Naive thymus-derived CD4-positive, alpha-beta T cell (primary cell): Measurements from ENCODE around the gene PAIP1. TPM values are rescaled to one million over a fixed set of nuclear protein-coding genes. Genes with fewer than 3 reads are reported as not detected.
"Not testable (repeated sequence)": the region's sequence is repeated elsewhere in the genome, so short reads cannot be mapped to it uniquely, and the experiment has no call there.

Experiments used
- ATAC-seq: fragments of 150-1000 bp; cut with Tn5 transposase; 2 replicates; pipeline ENCODE4 v1.10.0; 2021; ENCODE audit warnings: mild to moderate bottlenecking, moderate library complexity
- CTCF ChIA-PET: fragments of 350-600 bp; sonication (Branson Sonifier 250); formaldehyde crosslinking; loops from one replicate; lab custom pipeline; 2021; ENCODE audit warnings: antibody characterized with exemption; lab: Charles Lee
- POLR2A ChIA-PET: fragments of 350-600 bp; sonication (Branson Sonifier 250); formaldehyde crosslinking; loops from one replicate; lab custom pipeline; 2021; ENCODE audit warnings: antibody characterized with exemption, inconsistent platforms; lab: Charles Lee
- DNase-seq, 9 donors: peaks; one replicate each; pipeline versions ENCODE4 v3.0.0 to v3.0.0-alpha.2; 2020 to 2022; ENCODE audit warnings: mixed read lengths in 1 of 9
- H3K27ac ChIP-seq: one replicate; pipeline ENCODE4 v1.7.0; 2013; ENCODE audit warnings: mild to moderate bottlenecking, low read depth, low read length, moderate library complexity
- H3K27me3 ChIP-seq, 2 donors: one replicate each; pipeline ENCODE4 v1.7.0; 2013; ENCODE audit warnings: low read length in 2 of 2, mild to moderate bottlenecking in 2 of 2, moderate library complexity in 2 of 2; ENCODE audit not compliant: control insufficient read depth in 2 of 2, insufficient read depth in 2 of 2
- H3K36me3 ChIP-seq, 3 experiments: 1 replicate in 2 of 3; 2 replicates in 1 of 3; pipeline ENCODE4 v1.7.0; 2013; ENCODE audit warnings: low read length in 3 of 3, mild to moderate bottlenecking in 3 of 3, moderate library complexity in 1 of 3; ENCODE audit not compliant: insufficient read depth in 3 of 3, control insufficient read depth in 2 of 3
- H3K4me1 ChIP-seq, 2 donors: one replicate each; pipeline ENCODE4 v1.7.0; 2013; ENCODE audit warnings: low read length in 2 of 2, mild to moderate bottlenecking in 2 of 2, moderate library complexity in 1 of 2; ENCODE audit not compliant: control insufficient read depth in 2 of 2, insufficient read depth in 2 of 2
- H3K4me3 ChIP-seq: 2 replicates; pipeline ENCODE4 v1.7.0; 2013; ENCODE audit warnings: mild to moderate bottlenecking, low read length
- H3K9me3 ChIP-seq, 3 experiments: 1 replicate in 2 of 3; 2 replicates in 1 of 3; pipeline ENCODE4 v1.7.0; 2013; ENCODE audit warnings: low read length in 3 of 3; ENCODE audit not compliant: control insufficient read depth in 2 of 3
- H3K27ac Mint-ChIP-seq, 9 donors: one replicate each; pipeline ENCODE4 v1.8.0; 2020 to 2022; ENCODE audit warnings: mixed read lengths in 9 of 9, mild to moderate bottlenecking in 8 of 9, moderate library complexity in 5 of 9, inconsistent platforms in 2 of 9
- H3K27me3 Mint-ChIP-seq, 5 donors: one replicate each; pipeline ENCODE4 v1.8.0; 2021 to 2022; ENCODE audit warnings: mixed read lengths in 5 of 5, mild to moderate bottlenecking in 1 of 5
- H3K36me3 Mint-ChIP-seq, 5 donors: one replicate each; pipeline ENCODE4 v1.8.0; 2020 to 2022; ENCODE audit warnings: mixed read lengths in 5 of 5, mild to moderate bottlenecking in 3 of 5, inconsistent platforms in 1 of 5
- H3K4me1 Mint-ChIP-seq, 7 donors: one replicate each; pipeline ENCODE4 v1.8.0; 2020 to 2022; ENCODE audit warnings: mixed read lengths in 7 of 7, mild to moderate bottlenecking in 3 of 7, inconsistent platforms in 1 of 7
- H3K4me3 Mint-ChIP-seq, 10 donors: one replicate each; pipeline ENCODE4 v1.8.0; 2020 to 2022; ENCODE audit warnings: mild to moderate bottlenecking in 10 of 10, mixed read lengths in 10 of 10, moderate library complexity in 6 of 10, inconsistent platforms in 2 of 10
- H3K9me3 Mint-ChIP-seq, 11 donors: one replicate each; pipeline ENCODE4 v1.8.0; 2020 to 2022; ENCODE audit warnings: mixed read lengths in 11 of 11, mild to moderate bottlenecking in 4 of 11, inconsistent platforms in 1 of 11, moderate library complexity in 1 of 11
- intact Hi-C, 2 donors: fragments of 100-400 bp; cut with micrococcal nuclease; formaldehyde crosslinking; loops; one replicate each; pipeline ENCODE4 v1.15.1; 2023
- polyA plus RNA-seq, 2 donors: library from polyadenylated mRNA; unstranded; fragments of 300-500 nt; fragmentation: Illumina TruSeq; gene quantifications; one replicate each; pipeline ENCODE4 v1.2.3, GENCODE V29; 2021
- total RNA-seq, 6 experiments: library from RNA in 5 of 6; stranded (reverse) in 5 of 6; gene quantifications; 1 replicate in 5 of 6; 2 replicates in 1 of 6; pipeline ENCODE4 v1.2.3 and lab custom pipeline; 2021 to 2026

PAIP1 gene
- total and polyA plus RNA-seq, 7 experiments from 2014 or later = 20.7 to 47.8 (median 39.2) TPM

DNA sequence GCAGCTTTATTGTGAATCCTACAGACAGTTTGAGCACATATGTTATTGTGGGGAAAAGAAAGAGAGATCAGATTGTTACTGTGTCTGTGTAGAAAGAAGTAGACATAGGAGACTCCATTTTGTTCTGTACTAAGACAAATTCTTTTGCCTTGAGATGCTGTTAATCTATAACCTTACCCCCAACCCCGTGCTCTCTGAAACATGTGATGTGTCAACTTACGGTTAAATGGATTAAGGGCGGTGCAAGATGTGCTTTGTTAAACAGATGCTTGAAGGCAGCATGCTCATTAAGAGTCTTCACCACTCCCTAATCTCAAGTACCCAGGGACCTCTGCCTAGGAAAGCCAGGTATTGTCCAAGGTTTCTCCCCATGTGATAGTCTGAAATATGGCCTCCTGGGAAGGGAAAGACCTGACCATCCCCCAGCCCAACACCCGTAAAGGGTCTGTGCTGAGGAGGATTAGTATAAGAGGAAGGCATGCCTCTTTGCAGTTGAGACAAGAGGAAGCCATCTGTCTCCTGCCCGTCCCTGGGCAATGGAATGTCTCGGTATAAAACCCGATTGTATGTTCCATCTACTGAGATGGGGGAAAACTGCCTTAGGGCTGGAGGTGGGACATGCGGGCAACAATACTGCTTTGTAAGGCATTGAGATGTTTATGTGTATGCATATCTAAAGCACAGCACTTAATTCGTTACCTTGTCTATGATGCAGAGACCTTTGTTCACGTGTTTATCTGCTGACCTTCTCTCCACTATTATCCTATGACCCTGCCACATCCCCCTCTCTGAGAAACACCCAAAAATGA, 23.7 kb upstream of the PAIP1 start:
- H3K9me3 Mint-ChIP-seq, DNase-seq, intact Hi-C loops, H3K27me3 ChIP-seq, H3K27me3 Mint-ChIP-seq, CTCF ChIA-PET, H3K36me3 ChIP-seq, POLR2A ChIA-PET, H3K4me3 Mint-ChIP-seq, H3K9me3 ChIP-seq, H3K27ac Mint-ChIP-seq, H3K27ac ChIP-seq, ATAC-seq, H3K4me3 ChIP-seq, H3K4me1 Mint-ChIP-seq, H3K4me1 ChIP-seq: not testable (repeated sequence)
- peaks cover 0 to 38% (median 21%) of the 10 kb centered on the region in 5 donors for H3K36me3 Mint-ChIP-seq

GRCh38 chr5:43573058-43573457, 16.2 kb upstream of the PAIP1 start:
- Histone ChIP-seq H3K4me3 (no peak overlapping the region), H3K27me3 (no peaks in the 10 kb centered on the region), H3K9me3 (no peaks in the 10 kb centered on the region), H3K36me3 (no peaks in the 10 kb centered on the region), H3K27ac (no peak overlapping the region), H3K4me1 (no peaks in the 10 kb centered on the region)
- Mint-ChIP-seq H3K36me3 (peaks cover 0 to 24% (median 15%) of the 10 kb centered on the region in 5 donors), H3K4me1 (no peaks in the 10 kb centered on the region), H3K9me3 (no peaks in the 10 kb centered on the region), H3K27ac (no peak overlapping the region), H3K27me3 (no peaks in the 10 kb centered on the region), H3K4me3 (no peak overlapping the region)
- ChIA-PET CTCF (no interaction called here), POLR2A (no interaction called here)
- no peak for DNase-seq
- intact Hi-C loops = no loop called here
- no peak for ATAC-seq

GRCh38 chr5:43572357-43572756, 15.5 kb upstream of the PAIP1 start:
- Mint-ChIP-seq H3K4me3 (no peak overlapping the region), H3K36me3 (peaks cover 0 to 24% (median 15%) of the 10 kb centered on the region in 5 donors), H3K4me1 (no peaks in the 10 kb centered on the region), H3K27ac (no peak overlapping the region), H3K27me3 (peaks cover 0 to 2% (median 0%) of the 10 kb centered on the region in 5 donors), H3K9me3 (no peaks in the 10 kb centered on the region)
- no peaks in the 10 kb centered on the region for H3K4me1 ChIP-seq
- ATAC-seq (no peak), DNase-seq (no peak)
- no peaks in the 10 kb centered on the region for H3K9me3 ChIP-seq
- ChIA-PET POLR2A (no interaction called here), CTCF (no interaction called here)
- H3K36me3 ChIP-seq = no peaks in the 10 kb centered on the region
- intact Hi-C loops = no loop called here
- H3K27me3 ChIP-seq = no peaks in the 10 kb centered on the region
- H3K27ac ChIP-seq = no peak overlapping the region
- H3K4me3 ChIP-seq = no peak overlapping the region

DNA sequence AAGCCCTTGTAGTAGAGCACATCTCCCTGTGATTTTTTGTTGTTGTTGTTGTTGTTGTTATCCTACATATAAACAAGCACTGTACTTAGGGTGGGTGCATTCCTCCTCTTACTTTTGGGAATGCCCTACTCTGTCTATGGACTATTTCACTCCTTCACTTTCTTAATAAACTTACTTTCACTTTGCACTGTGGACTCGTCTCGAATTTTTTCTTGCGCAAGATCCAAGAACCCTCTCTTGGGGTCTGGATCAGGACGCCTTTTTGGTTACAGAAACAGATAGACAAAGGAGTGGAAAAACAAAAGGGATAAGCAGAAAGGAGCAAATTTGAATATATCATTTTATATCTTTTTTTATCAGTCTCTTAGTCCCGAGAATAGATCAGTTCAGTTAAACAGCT, 14.4 kb upstream of the PAIP1 start:
- ATAC-seq = no peak
- DNase-seq = no peak
- Histone ChIP-seq H3K4me1 (no peaks in the 10 kb centered on the region), H3K9me3 (no peaks in the 10 kb centered on the region), H3K36me3 (no peaks in the 10 kb centered on the region), H3K4me3 (no peak overlapping the region), H3K27ac (no peak overlapping the region), H3K27me3 (no peaks in the 10 kb centered on the region)
- peaks cover 0 to 3% (median 0%) of the 10 kb centered on the region in 5 donors for H3K27me3 Mint-ChIP-seq
- H3K9me3 Mint-ChIP-seq = no peaks in the 10 kb centered on the region
- H3K4me3 Mint-ChIP-seq = no peak overlapping the region
- intact Hi-C loops = no loop called here
- ChIA-PET POLR2A (no interaction called here), CTCF (no interaction called here)
- H3K36me3 Mint-ChIP-seq = peaks cover 0 to 19% (median 13%) of the 10 kb centered on the region in 5 donors
- H3K27ac Mint-ChIP-seq = no peak overlapping the region
- H3K4me1 Mint-ChIP-seq = no peaks in the 10 kb centered on the region

GRCh38 chr5:43570450-43571158, 13.7 kb upstream of the PAIP1 start:
- Mint-ChIP-seq H3K27me3 (peaks cover 0 to 4% (median 0%) of the 10 kb centered on the region in 5 donors), H3K9me3 (no peaks in the 10 kb centered on the region), H3K4me1 (no peaks in the 10 kb centered on the region), H3K4me3 (no peak overlapping the region), H3K27ac (no peak overlapping the region), H3K36me3 (peaks cover 0 to 16% (median 9%) of the 10 kb centered on the region in 5 donors)
- no peak overlapping the region for H3K4me3 ChIP-seq
- no peaks in the 10 kb centered on the region for H3K36me3 ChIP-seq
- DNase-seq = no peak
- no peak overlapping the region for H3K27ac ChIP-seq
- ChIA-PET CTCF (no interaction called here), POLR2A (interaction anchor here (0.6 kb wide), 1 partner anchor 553 kb away, joined by 3 read pairs; no protein-coding TSS in a partner anchor)
- H3K9me3 ChIP-seq = no peaks in the 10 kb centered on the region
- no peak for ATAC-seq
- intact Hi-C loops = no loop called here
- no peaks in the 10 kb centered on the region for H3K4me1 ChIP-seq
- H3K27me3 ChIP-seq = no peaks in the 10 kb centered on the region

DNA sequence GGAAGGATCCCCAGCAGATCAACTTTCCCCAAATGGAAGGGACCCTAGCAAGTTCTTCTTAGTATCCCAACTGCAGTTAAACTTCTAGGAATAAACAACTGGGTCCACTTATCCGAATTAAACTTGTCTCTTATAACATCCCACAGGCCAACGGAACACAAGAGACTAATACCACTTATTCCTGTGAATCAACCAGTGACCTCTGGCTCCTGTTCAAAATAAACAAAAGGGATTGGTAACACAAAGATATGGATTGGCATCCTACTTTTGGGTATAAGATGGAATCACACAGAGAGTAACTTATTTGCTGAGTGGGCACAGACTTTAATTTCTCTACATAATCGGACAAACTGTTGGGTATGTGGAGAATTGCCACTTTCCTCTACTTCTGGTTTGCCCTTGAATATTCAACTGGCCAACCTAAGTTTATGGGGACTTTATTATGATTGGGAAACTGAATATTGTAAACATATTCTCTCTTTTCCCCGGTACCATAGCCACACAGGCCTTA, 12.4 kb upstream of the PAIP1 start:
- Mint-ChIP-seq H3K9me3 (no peaks in the 10 kb centered on the region), H3K27me3 (peaks cover 0 to 4% (median 2%) of the 10 kb centered on the region in 5 donors), H3K36me3 (peaks cover 0 to 7% (median 0%) of the 10 kb centered on the region in 5 donors), H3K27ac (no peak overlapping the region), H3K4me3 (no peak overlapping the region), H3K4me1 (no peaks in the 10 kb centered on the region)
- POLR2A ChIA-PET = no interaction called here
- H3K27me3 ChIP-seq = no peaks in the 10 kb centered on the region
- H3K27ac ChIP-seq = no peak overlapping the region
- ATAC-seq = no peak
- intact Hi-C loops = no loop called here
- H3K4me1 ChIP-seq = no peaks in the 10 kb centered on the region
- no peak overlapping the region for H3K4me3 ChIP-seq
- DNase-seq = no peak
- no peaks in the 10 kb centered on the region for H3K9me3 ChIP-seq
- H3K36me3 ChIP-seq = no peaks in the 10 kb centered on the region
- CTCF ChIA-PET = no interaction called here
